HPDE6-E6E7 (cell line): ENCODE results near the gene ALOXE3.
A peak's percentile ranks its signal among the peaks of the same experiment; 100 is the strongest.
"Not testable (repeated sequence)": the region's sequence is repeated elsewhere in the genome, so short reads cannot be mapped to it uniquely, and the experiment has no call there.

Experiments used
- DNase-seq: peaks from one replicate; pipeline ENCODE4 v3.0.0; 2011; ENCODE audit warnings: missing footprints; ENCODE audit errors: extremely low spot score

The ALOXE3 gene

GRCh38 chr17:8072729-8073461 lies 45.4 kb downstream of the ALOXE3 start:
- no peak for DNase-seq

DNA sequence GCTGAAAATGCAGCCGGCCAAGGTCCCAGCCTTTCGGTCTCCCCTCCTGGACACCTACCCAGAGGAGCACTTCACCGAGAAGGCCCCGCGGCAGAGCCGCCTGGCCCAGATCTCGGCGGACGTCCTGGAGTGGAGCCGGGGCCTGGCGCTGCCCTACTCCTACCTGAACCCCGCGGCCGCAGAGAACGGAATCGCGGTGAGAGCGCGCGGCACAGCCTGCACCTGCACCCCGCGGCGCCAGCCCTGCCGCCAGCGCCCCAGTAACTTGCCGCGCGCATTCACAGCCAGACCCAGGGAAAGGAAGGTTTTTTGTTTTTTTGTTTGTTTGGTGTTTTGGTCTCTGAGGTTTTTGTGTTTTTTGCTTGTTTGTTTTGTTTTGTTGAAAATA lies 46.0 kb downstream of the ALOXE3 start:
- DNase-seq, result no peak

DNA sequence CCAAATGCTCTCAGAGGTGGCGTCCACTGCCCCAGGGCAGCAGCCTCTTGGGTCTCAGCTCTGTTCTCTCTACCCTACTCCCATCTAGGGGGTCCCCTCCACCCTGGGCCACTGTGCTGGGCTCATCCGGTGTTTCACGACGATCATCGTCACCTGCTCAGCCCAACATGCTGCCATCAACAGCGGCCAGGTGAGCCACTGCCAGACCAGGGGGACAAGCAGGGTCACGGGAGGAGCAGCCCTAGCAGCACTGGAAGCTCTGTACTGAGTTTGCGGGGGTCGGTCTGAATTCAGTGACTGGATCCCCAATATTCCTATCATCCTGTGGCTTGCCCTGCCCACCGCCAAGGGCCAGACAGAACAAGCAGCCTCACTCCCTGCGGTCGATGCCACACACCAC lies 46.8 kb downstream of the ALOXE3 start:
- no peak for DNase-seq

GRCh38 chr17:8069587-8069860 lies 48.8 kb downstream of the ALOXE3 start:
- no peak for DNase-seq

DNA sequence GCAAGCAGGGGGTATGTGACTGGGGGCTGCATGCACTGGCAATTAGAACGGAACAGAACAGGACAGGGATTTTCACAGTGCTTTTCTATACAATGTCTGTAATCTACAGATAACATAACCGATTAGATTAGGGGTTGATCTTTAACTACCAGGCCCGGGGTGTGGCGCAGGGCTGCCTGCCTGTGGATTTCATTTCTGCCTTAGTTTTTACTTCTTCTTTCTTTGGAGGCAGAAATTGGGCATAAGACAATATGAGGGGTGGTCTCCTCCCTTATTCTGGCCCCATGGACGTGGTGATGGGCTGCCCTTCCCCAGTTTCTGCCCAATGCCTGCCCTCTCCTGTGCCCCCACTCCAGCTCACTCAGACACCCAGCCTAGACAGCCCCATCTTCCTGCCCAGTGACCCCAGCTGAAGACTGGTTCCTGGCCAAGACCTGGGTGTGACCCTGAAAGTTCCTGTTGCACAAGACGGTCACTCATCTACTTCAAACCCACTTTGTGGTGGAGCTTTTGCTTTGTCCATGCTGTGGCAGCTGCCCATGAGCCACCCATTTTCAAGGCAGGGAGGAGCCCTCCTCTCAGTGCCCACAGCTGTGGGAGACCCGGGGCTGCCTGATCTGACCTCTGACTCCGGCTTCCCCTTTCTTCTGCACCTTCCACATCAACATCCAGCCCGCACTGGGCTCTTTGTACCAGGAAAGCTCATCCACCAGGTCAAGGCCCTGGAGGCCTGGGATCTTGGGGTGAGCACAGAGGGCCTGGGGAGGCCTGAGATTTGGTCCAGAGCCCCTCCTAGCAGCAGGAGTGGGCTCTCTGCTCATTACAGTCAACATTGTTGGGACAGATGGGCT lies 49.4 kb downstream of the ALOXE3 start:
- DNase-seq, result no peak

DNA sequence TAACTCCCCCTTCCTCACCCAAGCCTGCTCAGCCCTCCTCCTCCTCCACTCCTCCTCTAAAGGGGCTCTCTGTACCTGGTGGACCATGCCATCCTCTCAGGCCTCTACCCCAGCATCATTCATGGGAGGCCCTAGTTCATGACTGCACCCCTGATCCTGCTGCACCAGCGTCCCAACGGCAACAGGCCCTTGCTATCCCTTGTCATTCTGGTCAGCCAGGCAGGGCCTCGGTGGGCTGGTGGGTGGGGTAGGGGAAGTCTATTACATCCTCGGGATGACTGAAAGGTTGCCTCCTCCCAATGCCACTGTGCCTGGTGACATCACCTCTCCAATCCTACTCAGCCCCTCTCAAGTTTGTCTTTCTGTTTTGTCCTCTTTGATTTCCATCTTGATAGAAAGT lies 50.5 kb downstream of the ALOXE3 start:
- DNase-seq, result no peak

- no peak for DNase-seq
These were observed 51.2 kb downstream of the ALOXE3 start for GRCh38 chr17:8066841-8067775.

GRCh38 chr17:8064561-8065019 lies 53.7 kb downstream of the ALOXE3 start:
- no peak for DNase-seq

DNA sequence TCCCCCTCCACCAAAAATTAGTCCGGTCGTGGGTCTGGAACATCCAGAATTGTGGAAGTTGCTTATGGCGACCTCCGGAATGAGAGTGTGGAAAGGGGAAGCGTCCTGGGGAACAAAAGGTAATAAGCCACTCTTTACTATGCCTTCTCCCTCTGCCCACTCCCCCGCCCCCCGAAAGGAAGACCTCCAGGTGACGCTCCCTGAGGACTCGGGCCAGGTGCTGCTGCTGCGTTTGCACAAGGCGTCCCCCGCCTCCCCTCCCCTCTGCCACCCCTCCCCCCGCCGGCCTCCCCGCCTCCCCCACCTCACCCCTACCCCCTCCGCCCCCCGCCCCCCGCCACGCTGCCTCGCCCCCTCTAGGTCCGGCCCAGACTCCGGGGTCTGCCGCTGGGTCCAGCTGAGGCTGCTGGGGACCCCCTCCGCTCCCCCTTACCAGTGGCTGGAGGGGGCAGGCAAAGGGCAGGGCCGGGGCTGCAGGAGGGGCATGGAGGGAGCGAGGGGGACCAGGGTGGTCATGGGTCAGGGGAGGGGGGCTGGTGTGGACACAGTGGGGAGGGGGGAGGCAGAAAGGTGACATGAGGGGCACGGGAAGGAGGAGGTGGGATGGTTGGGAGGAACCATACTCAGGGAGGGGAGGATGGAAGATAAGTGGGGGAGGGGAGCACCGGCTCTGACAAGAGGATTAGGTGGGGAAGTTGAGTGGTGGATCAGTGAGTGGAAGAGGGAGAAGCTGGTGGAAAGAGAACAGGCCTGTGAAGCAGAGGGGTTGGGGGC lies 54.4 kb downstream of the ALOXE3 start:
- no peak for DNase-seq

- no peak for DNase-seq
These were observed 55.4 kb downstream of the ALOXE3 start for GRCh38 chr17:8062807-8063483.

- no peak for DNase-seq
These were observed 55.9 kb downstream of the ALOXE3 start for GRCh38 chr17:8062435-8062806.

DNA sequence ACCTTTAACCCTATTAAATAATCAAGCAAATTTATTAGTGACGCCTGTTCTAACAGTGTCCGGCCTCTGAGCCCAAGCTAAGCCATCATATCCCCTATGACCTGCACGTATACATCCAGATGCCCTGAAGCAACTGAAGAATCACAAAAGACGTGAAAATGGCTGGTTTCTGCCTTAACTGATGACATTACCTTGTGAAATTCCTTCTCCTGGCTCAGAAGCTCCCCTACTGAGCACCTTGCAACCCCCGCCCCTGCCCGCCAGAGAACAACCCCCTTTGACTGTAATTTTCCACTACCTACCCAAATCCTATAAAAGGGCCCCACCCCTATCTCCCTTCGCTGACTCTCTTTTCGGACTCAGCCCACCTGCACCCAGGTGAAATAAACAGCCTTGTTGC lies 56.5 kb downstream of the ALOXE3 start:
- not testable (repeated sequence) for DNase-seq

DNA sequence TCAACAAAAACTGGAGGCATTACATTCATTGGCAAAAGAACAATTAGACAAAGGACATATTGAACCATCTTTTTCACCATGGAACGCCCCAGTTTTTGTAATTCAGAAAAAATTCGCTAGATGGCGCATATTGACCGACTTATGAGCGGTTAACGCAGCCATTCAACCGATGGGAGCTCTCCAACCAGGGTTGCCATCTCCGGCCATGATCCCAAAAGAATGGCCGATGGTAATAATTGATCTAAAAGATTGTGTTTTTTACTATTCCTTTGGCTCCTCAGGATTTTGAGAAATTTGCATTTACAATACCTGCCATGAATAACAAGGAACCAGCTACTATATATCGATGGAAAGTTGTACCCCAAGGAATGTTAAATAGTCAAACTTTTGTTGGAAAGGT lies 58.0 kb downstream of the ALOXE3 start:
- peak; percentile 62 for DNase-seq

DNA sequence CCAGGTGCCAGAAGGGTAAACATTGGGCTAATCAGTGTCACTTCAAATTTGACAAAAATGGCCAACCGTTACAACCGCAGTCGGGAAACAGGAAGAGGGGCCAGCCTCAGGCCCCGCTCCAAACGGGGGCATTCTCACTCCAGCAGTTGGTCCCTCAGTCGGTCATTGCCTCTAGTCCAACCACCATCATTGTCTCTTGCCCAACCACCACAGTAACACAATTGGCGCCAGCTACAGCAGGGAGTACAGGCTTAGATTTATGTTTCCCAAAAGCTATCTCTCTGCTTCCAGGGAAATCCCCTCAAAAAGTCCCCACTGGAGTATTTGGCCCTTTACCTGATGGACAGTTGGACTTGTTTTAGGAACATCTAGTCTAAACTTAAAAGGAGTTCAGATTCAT lies 59.2 kb downstream of the ALOXE3 start:
- no peak for DNase-seq

- DNase-seq, result peak; percentile 60
These were observed 60.6 kb downstream of the ALOXE3 start for GRCh38 chr17:8057691-8058114.

DNA sequence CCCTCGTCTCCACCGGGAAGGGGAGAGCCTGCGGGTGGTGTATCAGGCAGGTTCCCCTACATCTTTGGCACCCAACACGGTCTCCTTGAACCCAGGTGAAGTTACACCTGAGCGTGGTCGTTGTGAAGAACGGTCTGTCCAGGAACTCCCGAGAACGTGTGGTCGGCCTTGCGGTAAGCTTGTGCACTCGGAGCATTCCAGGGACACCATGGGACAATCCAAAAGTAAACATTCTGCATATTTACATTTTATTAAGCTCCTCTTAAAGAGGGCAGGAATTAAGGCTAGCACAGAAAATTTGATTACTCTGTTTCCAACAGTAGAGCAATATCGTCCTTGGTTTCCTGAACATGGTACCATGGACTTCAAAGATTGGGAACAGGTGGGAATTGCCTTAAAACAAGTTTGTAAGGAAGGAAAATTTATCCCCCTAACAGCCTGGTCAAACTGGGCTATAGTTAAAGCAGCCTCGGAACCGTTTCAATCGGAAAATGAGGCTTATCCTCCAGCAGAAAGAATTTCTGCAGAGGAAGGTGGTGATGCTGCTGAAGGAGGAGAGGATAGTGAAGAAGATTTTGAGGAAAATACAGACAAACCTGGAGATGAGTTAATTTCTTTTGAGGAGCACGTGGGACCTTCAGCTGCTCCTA lies 61.2 kb downstream of the ALOXE3 start:
- DNase-seq, result no peak

- peak; percentile 44 for DNase-seq
These were observed 61.9 kb downstream of the ALOXE3 start for GRCh38 chr17:8056232-8056975.

DNA sequence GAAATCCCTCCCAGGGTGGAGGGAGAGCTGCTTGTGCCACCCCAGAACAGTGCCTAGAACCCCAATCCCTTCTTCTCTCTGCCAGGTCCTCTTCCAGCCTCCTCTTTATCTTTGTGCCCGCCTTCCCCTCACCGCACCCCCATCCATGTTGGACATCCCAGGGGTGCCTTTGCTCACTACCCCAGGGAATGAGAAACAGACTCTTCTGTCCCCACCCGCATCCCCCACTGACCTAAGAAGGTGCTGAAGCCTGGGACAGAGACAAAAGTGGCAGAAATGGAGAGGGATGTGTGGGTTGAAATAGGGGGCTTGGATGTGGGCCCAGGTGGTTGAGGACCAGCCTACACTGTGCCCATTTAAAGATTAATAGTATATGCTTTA lies 62.5 kb downstream of the ALOXE3 start:
- no peak for DNase-seq

DNA sequence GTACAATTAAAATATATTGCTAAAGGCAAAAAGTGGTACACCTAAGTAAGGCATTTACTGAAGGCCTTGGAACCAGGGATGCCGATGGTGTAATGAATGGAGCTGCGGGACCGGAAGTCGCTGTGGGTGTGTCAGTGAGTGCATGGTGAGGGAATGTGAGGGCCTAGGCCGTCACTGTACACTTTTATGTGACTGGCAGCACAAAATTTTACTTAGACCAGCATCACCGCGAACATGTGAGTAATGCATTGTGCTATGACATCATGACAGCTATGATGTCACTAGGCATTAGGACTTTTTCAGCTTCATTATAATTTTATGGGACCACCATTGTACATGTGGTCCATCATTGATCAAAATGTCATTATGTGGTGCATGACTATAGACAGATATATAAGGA lies 64.7 kb downstream of the ALOXE3 start:
- no peak for DNase-seq
